ENCODE results near the gene EIF4E1B. TPM values are rescaled to one million over a fixed set of nuclear protein-coding genes. Genes with fewer than 3 reads are reported as not detected.

The EIF4E1B gene
- total and polyA plus RNA-seq, 2 experiments from 2014 or later, result 0.17 TPM; not detected in 1

DNA sequence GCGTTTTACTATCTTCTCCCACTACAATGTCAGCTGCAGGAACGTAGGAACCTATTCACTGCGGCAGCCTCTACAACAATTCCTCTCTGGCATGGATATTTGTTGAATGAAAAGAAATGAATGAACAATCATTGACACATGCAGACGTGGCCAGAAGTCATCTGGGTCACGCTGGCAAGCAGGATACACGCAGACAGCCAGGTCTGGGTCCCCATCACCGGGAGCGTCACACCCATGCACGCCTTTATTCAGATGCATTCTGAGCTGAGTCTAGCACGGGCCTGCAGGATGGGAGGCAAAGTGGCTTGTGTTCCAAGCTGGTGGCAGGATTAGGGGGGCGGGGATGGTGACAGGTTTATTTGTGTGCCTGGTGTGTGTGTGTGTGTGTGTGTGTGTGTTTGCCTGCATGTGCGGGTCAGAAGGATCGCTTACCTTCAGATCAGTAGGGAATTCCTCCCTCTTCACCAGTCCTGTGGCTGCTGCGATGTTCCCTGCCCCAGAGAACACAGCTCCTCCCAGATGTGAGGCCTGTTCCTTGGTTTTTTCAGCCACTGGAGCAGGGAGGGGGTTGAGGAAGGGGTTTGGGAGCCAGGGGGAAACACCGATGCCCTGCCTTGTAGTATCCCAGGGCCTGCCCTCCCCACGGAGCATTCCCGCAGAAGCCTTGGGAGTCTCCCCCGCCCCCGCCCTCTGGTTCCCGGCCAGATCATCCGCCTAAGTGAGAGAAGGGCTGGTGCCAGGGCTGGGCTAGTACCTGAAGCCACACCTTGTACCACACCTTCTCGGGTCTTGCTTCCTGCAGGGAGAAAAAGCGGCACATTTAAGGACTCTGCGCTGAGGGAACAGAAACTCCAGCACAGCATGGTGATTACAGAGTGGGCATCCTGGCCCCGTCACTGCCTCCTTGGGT lies 4.3 kb upstream of the EIF4E1B start:
- Histone ChIP-seq H3K79me2 (replicated peaks; ENCODE audit: insufficient read depth) (no peaks in the 10 kb centered on the region), H3K9me2 (ENCODE audit: insufficient read depth) (no peaks in the 10 kb centered on the region), H2AFZ (no peak overlapping the region), H3F3A (replicated peaks; ENCODE audit: low read depth) (peaks cover 5% of the 10 kb centered on the region; the same call in 1 of the 2 replicates), H3K36me3 (ENCODE audit: insufficient read depth) (no peaks in the 10 kb centered on the region), H3K4me2 (no peak overlapping the region), H3K4me3 (no peak overlapping the region), H3K4me1 (ENCODE audit: insufficient read depth) (peaks cover 13% of the 10 kb centered on the region), H3K27me3 (ENCODE audit: insufficient read depth) (peaks cover 31% of the 10 kb centered on the region), H4K20me1 (replicated peaks; ENCODE audit: insufficient read depth) (peaks cover 6% of the 10 kb centered on the region; the same call in 1 of the 2 replicates), H3K27ac (ENCODE audit: low read depth) (no peak overlapping the region)
- no peak overlapping the region; the same call in 2 of the 3 replicates for H3K4me3 Mint-ChIP-seq
- peaks cover 31% of the 10 kb centered on the region for H3K4me1 Mint-ChIP-seq
- no peaks in the 10 kb centered on the region; the same call in 2 of the 3 replicates for H3K9me3 Mint-ChIP-seq
- DNase-seq (ENCODE audit: low spot score) (no peak), ATAC-seq (no peak)
- no peak overlapping the region for H3K27ac Mint-ChIP-seq
- TF ChIP-seq REST (IDR thresholded peaks at IDR 0.05; ENCODE audit: unreplicated experiment) (no peak), STAT1 (IDR thresholded peaks at IDR 0.05; ENCODE audit: unreplicated experiment) (no peak), ZNF114 (CRISPR knock-in tag; IDR thresholded peaks at IDR 0.05) (no peak), EZH2phosphoT487 (IDR thresholded peaks at IDR 0.05; ENCODE audit: unreplicated experiment) (no peak), NANOG (IDR thresholded peaks at IDR 0.05; ENCODE audit: borderline replicate concordance) (no peak), CTCF (conservative IDR thresholded peaks at IDR 0.05; ENCODE audit: low read depth in 2 of 2) (no peak), POLR2AphosphoS5 (IDR thresholded peaks at IDR 0.05; ENCODE audit: low read depth) (no peak), ETS1 (IDR thresholded peaks at IDR 0.05) (no peak), CREB1 (CRISPR knock-in tag; IDR thresholded peaks at IDR 0.05; ENCODE audit: low read depth) (no peak), ZNF331 (CRISPR knock-in tag; IDR thresholded peaks at IDR 0.05; ENCODE audit: low read depth) (no peak), JUNB (IDR thresholded peaks at IDR 0.05; ENCODE audit: unreplicated experiment) (no peak), EZH2 (IDR thresholded peaks at IDR 0.05; ENCODE audit: low read depth, unreplicated experiment) (no peak)
- TF ChIP-seq, protein P1, sequence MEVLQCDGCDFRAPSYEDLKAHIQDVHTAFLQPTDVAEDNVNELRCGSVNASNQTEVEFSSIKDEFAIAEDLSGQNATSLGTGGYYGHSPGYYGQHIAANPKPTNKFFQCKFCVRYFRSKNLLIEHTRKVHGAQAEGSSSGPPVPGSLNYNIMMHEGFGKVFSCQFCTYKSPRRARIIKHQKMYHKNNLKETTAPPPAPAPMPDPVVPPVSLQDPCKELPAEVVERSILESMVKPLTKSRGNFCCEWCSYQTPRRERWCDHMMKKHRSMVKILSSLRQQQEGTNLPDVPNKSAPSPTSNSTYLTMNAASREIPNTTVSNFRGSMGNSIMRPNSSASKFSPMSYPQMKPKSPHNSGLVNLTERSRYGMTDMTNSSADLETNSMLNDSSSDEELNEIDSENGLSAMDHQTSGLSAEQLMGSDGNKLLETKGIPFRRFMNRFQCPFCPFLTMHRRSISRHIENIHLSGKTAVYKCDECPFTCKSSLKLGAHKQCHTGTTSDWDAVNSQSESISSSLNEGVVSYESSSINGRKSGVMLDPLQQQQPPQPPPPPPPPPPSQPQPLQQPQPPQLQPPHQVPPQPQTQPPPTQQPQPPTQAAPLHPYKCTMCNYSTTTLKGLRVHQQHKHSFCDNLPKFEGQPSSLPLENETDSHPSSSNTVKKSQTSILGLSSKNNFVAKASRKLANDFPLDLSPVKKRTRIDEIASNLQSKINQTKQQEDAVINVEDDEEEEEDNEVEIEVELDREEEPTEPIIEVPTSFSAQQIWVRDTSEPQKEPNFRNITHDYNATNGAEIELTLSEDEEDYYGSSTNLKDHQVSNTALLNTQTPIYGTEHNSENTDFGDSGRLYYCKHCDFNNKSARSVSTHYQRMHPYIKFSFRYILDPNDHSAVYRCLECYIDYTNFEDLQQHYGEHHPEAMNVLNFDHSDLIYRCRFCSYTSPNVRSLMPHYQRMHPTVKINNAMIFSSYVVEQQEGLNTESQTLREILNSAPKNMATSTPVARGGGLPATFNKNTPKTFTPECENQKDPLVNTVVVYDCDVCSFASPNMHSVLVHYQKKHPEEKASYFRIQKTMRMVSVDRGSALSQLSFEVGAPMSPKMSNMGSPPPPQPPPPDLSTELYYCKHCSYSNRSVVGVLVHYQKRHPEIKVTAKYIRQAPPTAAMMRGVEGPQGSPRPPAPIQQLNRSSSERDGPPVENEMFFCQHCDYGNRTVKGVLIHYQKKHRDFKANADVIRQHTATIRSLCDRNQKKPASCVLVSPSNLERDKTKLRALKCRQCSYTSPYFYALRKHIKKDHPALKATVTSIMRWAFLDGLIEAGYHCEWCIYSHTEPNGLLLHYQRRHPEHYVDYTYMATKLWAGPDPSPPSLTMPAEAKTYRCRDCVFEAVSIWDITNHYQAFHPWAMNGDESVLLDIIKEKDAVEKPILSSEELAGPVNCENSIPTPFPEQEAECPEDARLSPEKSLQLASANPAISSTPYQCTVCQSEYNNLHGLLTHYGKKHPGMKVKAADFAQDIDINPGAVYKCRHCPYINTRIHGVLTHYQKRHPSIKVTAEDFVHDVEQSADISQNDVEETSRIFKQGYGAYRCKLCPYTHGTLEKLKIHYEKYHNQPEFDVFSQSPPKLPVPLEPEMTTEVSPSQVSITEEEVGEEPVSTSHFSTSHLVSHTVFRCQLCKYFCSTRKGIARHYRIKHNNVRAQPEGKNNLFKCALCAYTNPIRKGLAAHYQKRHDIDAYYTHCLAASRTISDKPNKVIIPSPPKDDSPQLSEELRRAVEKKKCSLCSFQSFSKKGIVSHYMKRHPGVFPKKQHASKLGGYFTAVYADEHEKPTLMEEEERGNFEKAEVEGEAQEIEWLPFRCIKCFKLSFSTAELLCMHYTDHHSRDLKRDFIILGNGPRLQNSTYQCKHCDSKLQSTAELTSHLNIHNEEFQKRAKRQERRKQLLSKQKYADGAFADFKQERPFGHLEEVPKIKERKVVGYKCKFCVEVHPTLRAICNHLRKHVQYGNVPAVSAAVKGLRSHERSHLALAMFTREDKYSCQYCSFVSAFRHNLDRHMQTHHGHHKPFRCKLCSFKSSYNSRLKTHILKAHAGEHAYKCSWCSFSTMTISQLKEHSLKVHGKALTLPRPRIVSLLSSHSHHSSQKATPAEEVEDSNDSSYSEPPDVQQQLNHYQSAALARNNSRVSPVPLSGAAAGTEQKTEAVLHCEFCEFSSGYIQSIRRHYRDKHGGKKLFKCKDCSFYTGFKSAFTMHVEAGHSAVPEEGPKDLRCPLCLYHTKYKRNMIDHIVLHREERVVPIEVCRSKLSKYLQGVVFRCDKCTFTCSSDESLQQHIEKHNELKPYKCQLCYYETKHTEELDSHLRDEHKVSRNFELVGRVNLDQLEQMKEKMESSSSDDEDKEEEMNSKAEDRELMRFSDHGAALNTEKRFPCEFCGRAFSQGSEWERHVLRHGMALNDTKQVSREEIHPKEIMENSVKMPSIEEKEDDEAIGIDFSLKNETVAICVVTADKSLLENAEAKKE (CRISPR knock-in tag; IDR thresholded peaks at IDR 0.05), result no peak
- H3K36me3 Mint-ChIP-seq (ENCODE audit: low read depth), result no peaks in the 10 kb centered on the region
- H3K27me3 Mint-ChIP-seq (ENCODE audit: insufficient read depth, low read depth, poor library complexity), result peaks cover 36% of the 10 kb centered on the region
